Amniotic stem cell (primary cell): ENCODE measurements around the gene DPP9.
A peak's percentile ranks its signal among the peaks of the same experiment; 100 is the strongest.
"Not testable (repeated sequence)": the region's sequence is repeated elsewhere in the genome, so short reads cannot be mapped to it uniquely, and the experiment has no call there.

Experiments used
- DNase-seq: peaks from one replicate; lab custom pipeline; 2025; lab: John Stamatoyannopoulos, UW

DPP9 gene

DNA sequence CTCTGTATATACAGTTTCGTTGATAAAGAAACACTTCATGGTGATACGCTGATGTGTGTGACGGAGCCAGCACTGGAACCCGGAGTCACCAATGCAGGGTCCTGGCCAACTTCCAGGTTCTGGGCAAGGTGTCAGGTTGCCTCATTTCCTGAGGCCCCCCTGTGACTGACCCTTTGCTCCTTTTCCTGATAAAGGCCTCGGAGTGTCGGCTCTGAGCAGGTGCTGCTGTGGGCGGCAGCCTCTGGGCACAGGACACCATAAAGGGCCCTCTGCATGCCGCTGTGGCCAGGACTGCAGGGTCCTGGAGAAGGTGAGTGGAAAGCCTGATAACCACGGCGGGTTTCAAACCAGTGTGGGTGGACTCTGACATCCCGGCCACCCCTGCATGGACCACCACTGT is 36.2 kb downstream of the DPP9 start:
- no peak for DNase-seq

GRCh38 chr19:4686700-4687099 is 36.9 kb downstream of the DPP9 start:
- no peak for DNase-seq

DNA sequence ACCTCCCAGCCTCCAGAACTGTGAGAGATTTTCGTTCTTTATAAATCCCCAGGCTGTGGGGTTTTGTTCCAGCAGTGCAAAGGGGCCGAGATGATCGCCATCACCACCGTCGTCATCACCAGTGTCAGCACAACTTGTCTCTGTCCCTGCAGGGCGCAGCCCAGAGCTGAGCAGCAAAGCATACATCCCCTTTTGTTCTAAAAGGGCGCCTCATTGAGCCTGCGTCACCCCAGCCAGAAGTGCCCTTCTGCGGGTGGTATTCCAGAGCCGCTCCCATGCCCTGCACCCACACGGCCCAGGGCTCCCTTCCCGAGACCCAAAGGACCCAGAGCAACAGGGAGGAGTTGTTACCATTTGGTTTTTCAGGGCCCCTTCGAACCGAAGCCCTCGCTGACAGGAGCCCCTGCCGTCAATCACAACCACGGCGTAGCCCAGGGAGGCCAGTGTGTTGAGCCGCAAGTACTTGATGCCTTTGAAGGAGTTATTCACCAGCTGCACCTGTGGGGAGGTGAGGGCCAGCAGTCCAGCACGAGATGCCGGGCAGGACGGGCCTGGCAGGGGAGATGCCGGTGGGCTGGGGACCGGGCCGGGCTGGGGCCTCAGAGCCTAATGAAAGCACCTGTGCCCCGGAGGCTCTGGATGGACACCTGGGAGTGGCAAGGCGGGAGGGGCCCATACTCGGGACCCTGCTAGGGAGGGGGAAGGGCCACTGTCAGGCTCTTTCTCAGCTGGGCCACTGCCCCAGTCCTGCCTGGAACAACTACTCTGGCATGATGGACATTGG is 39.1 kb downstream of the DPP9 start:
- DNase-seq = no peak

DNA sequence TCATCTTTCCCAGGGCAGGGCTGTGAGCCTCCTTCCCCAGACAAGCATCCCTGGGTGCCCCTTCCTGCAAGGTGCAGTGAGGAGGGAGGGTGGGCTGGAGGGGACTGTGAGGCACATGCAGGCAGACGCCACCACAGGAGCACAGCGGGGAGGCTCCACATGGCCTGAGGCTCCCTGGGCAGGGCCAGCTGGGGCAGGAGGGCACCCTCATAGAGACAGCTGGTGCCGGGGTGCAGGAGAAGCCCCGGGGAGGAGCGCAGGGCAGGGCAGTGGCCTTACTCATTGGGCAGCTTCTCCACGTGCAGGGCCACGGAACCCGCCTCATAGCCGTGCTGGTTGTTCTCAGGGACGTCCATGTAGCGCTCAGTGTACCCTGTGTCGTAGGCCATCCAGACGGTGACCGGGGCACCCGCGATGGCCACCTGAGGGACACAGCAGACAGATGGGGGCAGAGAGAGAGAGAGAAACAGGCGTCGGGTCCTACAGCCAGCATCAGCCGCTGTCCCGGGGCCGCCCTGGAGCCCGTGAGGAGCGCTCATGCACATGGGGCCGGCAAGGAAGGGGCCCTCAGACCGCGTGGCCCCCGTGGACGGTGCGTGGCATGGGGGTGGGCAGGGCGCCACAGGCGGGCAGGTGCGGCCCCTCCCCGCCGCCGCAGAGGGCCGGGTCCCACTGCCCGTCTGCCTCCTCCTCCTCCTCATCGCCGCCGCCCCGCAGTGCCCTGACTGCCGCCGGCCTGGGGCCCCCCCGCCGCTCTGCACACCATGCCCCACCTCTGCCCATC is 41.0 kb downstream of the DPP9 start:
- DNase-seq = no peak

DNA sequence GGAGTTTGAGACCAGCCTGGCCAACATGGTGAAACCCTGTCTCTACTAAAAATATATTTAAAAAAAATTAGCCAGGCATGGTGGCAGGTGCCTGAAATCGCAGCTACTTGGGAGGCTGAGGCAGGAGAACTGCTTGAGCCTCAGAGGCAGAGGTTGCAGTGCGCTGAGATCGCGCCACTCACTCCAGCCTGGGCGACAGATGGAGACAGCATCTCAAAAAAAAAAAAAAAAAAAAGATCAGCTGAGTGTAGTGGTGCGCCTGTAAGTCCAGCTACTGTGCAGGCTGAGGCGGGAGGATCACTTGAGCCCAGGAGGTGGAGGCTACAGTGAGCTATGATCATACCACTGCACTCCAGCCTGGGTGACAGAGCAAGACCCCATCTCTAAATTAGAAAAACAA is 43.6 kb downstream of the DPP9 start:
- DNase-seq = not testable (repeated sequence)

- no peak for DNase-seq
These were observed 44.5 kb downstream of the DPP9 start for GRCh38 chr19:4678881-4679790.

- no peak for DNase-seq
These were observed 46.5 kb downstream of the DPP9 start for GRCh38 chr19:4676955-4677731.

GRCh38 chr19:4675346-4675745 is 48.3 kb downstream of the DPP9 start:
- DNase-seq = no peak

- no peak for DNase-seq
These were observed 49.9 kb downstream of the DPP9 start for GRCh38 chr19:4673726-4674125.

GRCh38 chr19:4673216-4673615 is 50.4 kb downstream of the DPP9 start:
- no peak for DNase-seq

DNA sequence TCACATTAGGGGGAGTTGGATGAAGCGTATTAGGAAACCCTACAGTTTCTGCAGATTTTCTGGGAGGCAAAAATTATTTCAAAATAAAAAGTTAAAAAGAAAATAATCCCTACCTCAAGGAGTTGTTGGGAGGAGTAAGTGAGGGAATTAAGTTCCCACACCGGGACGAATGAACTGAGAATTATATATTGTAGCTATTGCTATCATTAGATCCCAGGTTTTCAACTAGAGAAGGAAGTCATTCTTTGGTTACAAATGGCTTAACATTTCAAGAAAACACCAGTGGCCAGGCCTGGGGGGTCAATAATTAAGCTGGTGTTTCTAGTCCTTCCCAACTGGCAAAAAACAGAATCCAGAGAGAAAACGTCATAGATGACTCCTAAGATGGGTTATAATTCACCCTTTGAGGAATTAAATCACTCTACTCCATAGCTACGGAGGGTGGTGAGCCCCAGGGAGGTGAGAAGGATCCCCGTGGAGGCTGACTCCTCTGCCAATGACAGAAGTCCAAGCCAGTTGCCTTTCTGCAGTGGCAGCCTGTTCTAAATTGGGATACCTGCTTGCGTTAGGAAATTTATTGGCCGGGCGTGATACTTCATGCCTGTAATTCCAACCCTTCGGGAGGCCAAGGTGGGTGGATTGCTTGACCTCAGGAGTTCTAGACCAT is 52.3 kb downstream of the DPP9 start:
- DNase-seq = no peak

DNA sequence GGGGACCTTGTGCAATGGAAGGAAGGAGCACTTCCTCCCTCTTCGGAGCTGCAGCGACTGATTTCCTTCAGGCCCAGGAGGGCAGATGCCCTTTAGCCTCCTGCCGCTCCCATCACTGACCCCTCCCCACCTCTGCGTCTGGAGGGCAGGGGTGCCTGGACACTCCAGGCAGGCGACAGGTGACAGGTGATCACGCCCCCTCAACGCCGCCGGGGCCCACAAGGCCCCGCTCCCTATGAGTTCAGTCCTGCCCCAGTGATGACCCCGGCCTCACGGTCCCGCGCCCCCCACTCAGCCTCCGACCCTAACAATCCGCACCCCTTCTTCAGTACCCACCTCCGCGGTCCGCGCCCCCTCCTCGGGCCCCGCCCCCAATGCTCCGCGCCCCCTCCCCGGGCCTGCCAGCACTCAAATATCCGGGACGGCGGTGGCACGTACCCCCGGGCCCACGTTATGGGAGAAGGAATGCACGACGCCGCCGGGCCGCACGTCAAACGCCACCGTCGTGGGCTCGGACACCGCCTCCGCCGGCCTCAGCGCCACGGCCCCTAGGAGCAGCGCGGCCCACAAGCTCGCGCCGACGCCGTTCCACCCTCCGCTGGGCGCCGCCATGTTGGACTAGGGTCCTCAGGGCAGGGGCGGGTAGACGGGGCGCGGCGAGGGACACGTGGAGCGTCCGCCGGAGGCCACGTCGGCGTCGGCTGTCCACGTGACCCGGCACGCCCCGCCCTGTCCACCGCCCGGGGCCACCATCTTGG is 53.7 kb downstream of the DPP9 start, which contains the start of gene MYDGF:
Gene MYDGF, minus strand, starts transcription at position 620 of the 758 bp plus-strand sequence. Its CDS starts 8 bp downstream, at position 612.
- peak; percentile 77 for DNase-seq

DNA sequence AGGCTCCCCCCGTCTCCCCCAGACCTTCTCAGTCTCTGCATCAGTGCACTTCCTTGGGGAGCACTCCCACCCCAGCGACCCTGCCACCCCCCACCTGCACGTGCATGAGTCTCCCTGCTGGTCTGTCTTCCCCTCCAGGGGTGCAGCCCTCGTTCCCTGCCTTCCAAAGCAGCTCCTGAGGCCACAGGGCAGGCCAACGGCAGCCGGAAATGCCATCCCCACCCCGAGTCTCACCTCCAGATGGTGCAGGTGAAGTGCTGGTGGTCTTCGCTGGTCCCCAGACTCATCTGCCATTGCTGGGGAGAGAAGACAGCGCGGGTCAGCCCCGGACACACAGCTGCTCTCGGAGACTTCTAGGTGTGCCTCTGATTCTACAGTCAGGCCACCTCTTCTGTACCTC is 59.0 kb downstream of the DPP9 start:
- DNase-seq = no peak

DNA sequence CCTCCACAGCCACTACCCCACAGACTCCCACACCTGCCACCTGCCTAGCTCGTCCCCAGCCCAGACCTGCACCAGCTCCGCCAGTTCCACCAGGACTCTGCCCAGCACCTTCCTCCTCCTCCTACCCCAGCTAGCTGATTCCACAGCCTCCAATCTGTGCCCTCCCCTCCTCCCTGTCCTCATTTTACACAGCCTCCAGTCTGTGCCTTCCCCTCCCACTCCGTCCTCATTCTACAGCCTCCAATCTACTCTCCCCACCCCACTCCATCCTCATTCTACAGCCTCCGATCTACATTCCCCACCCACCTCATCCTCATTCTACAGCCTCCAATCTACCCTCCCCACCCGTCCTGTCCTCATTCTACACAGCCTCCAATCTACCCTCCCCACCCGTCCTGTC is 60.8 kb downstream of the DPP9 start:
- no peak for DNase-seq

DNA sequence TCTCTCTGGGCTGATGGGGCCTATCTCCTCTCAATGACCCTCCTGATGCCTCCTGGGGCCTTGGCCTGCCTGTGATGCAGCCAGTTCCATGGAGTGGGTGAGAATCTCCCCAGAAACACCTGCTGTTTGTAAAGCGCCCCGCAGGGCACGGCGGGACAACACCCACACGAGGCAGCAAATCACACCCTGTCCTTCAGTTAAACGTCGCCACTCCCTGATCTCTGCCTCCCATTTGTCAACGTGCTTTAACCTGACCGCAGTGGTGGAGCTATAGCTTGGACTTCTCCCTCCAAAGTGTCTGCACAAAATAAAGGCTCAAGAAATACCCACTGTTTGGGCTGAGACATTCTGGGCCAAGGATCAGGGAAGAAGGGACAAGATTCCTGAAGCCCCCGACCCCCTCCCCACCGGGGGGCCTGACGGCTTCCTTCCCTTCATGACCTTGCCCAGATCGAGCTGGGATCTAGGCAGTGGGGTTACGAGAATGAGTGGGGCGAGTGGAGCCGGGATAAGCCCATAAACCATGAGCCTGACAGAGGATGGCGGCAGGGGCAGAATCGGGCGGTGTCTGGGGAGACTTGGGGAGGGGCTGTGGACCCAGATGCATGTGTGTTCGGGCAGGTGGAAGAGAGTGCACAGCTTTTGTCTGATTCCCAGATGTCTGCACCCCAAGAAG is 61.5 kb downstream of the DPP9 start:
- DNase-seq = no peak

DNA sequence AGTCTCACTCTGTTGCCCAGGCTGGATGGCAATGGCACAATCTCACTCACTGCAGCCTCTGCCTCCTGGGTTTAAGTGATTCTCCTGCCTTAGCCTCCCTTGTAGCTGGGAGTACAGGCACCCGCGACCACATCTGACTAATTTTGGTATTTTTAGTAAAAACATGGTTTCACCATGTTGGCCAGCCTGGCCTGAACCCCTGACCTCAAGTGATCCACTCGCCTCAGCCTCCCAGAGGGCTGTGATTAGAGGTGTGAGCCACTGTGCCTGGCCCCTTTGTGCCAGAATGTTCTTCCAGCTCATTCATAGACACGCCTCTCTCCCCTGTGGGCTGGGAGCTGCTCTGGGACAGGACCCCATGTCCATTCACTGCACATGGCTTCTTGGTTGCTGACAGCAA is 62.6 kb downstream of the DPP9 start:
- DNase-seq = no peak

DNA sequence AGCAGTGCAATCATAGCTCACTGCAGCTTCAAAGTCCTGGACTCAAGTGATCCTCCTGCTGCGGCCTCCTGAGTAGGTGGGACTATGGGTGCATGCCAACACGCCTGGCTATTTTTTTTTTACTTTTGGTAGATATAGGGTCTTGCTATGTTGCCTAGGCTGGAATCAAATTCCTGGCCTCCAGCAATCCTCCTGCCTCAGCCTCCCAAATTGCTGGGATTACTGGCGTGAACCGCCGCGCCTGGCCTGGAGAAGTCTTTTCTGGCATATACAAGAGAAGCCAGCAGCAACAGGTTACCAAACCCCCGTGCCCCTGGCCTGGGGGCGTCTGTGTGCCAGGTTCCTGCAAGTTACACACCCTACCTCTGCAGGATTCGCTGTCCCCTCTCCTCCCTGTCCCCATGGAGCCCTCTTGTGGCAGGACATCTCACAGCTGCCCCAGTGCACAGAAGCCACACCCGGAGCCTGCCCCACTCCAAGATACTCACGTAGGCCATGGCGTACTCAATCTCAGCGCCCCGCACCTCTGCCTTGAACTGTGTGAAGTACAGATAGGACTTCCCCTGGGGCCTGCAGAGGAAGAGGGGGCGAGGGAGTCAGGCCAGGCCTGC is 63.4 kb downstream of the DPP9 start:
- no peak for DNase-seq

DNA sequence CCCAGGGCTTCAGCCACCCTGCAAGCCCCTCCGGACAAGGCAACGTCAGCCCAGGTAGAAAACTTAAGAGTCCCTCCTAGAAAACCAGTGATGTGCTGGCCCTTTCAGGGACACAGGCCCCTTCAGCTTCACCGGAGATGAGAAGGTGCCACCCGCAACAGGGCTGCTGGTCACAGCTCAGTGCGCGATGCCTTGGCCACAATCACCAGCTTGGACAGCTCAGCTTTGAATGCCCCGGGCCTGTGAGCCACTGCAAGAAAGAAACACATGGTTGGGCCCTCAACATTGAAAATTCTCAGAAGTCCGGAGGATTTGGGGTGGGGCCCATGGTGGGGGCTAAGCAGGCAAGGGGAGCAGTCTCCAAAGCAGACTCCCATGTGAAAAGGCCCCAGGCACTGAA is 65.8 kb downstream of the DPP9 start:
- DNase-seq = no peak

- no peak for DNase-seq
These were observed 66.4 kb downstream of the DPP9 start for GRCh38 chr19:4657262-4657661.
